NT2/D1 (cell line): ENCODE data around the gene HES7.

Source experiments
- DNase-seq: peaks from one replicate; pipeline ENCODE4 v3.0.0-alpha.2; 2011; ENCODE audit warnings: low read depth, low spot score
- H3K27me3 ChIP-seq: 2 replicates; pipeline ENCODE4 v1.6.0; 2011; ENCODE audit warnings: mild to moderate bottlenecking; ENCODE audit not compliant: insufficient read length, insufficient read depth
- H3K36me3 ChIP-seq: 2 replicates; pipeline ENCODE4 v1.6.1; 2011; ENCODE audit warnings: mild to moderate bottlenecking, low read length, mixed read lengths; ENCODE audit not compliant: insufficient read depth, insufficient read length
- H3K4me1 ChIP-seq: 2 replicates; pipeline ENCODE4 v1.5.1; 2011; ENCODE audit not compliant: insufficient read depth, insufficient read length
- H3K4me3 ChIP-seq: 2 replicates; pipeline ENCODE4 v1.5.1; 2011; ENCODE audit warnings: low read depth; ENCODE audit not compliant: insufficient read length
- H3K9ac ChIP-seq: 2 replicates; pipeline ENCODE4 v1.6.0; 2011; ENCODE audit warnings: low read depth; ENCODE audit not compliant: insufficient read length
- H3K9me3 ChIP-seq: 2 replicates; pipeline ENCODE4 v1.5.1; 2011; ENCODE audit warnings: mild to moderate bottlenecking, low read length; ENCODE audit not compliant: insufficient read depth
- SUZ12 ChIP-seq: IDR thresholded peaks from 2 replicates; pipeline ENCODE4 v1.6.1; 2011; ENCODE audit not compliant: insufficient read length, insufficient read depth; ENCODE audit errors: extremely low read depth
- YY1 ChIP-seq: IDR thresholded peaks from 2 replicates; pipeline ENCODE4 v1.6.1; 2011; ENCODE audit not compliant: insufficient read length, insufficient read depth
- ZNF274 ChIP-seq: IDR thresholded peaks from 2 replicates; pipeline ENCODE4 v1.6.1; 2011; ENCODE audit warnings: mild to moderate bottlenecking, low read depth, low read length

The HES7 gene

DNA sequence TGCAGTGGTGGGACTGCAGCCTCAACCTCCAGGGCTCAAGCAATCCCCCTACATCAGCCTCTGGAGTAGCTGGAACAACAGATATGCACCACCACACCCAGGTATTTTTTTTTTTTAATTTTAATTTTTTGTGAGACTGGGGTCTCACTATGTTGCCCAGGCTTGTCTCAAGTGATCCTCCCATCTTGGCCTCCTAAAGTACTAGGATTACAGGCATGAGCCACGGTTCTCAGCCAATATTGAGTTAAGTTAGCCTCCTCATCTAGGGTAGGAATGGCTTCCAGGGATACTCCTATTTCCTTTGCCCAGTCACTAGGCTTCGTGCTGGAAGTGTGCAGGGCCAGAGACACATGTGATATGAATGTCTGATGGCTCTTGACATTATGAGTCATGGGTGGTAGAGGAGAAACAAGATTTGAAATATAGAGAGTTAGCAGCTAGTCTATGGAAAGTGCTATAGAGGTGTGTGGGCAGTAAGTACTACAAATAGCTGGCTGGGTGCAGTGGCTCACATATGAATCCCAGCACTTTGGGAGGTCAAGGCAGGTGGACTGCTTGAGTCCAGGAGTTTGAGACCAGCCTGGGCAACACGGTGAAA lies 8.0 kb upstream of the HES7 start:
- no peak for TF ChIP-seq SUZ12
- no peak for TF ChIP-seq ZNF274
- TF ChIP-seq YY1 = no peak
- no peak for DNase-seq

GRCh38 chr17:8128125-8128784 lies 4.3 kb upstream of the HES7 start:
- no peak for DNase-seq

More for the DNA sequence above, 8.0 kb upstream of the HES7 start:
- peaks cover 32% of the 10 kb centered on the region for H3K27me3 ChIP-seq
- no peak overlapping the region for H3K9ac ChIP-seq
- H3K9me3 ChIP-seq = no peaks in the 10 kb centered on the region
- peaks cover 4% of the 10 kb centered on the region for H3K4me1 ChIP-seq
- H3K36me3 ChIP-seq = no peaks in the 10 kb centered on the region
- H3K4me3 ChIP-seq = no peak overlapping the region

GRCh38 chr17:8126491-8127066 lies 2.7 kb upstream of the HES7 start:
- H3K4me1 ChIP-seq = peaks cover 2% of the 10 kb centered on the region
- H3K9ac ChIP-seq = no peak overlapping the region
- H3K27me3 ChIP-seq = peaks cover 74% of the 10 kb centered on the region
- H3K4me3 ChIP-seq = peak overlapping the region; percentile 34
- H3K36me3 ChIP-seq = no peaks in the 10 kb centered on the region
- TF ChIP-seq ZNF274 (no peak), SUZ12 (no peak), YY1 (no peak)
- no peaks in the 10 kb centered on the region for H3K9me3 ChIP-seq
- no peak for DNase-seq

More at GRCh38 chr17:8128125-8128784, 4.3 kb upstream of the HES7 start:
- TF ChIP-seq YY1 (no peak), ZNF274 (no peak), SUZ12 (no peak)
- no peak overlapping the region for H3K9ac ChIP-seq
- peaks cover 5% of the 10 kb centered on the region for H3K4me1 ChIP-seq
- H3K36me3 ChIP-seq = no peaks in the 10 kb centered on the region
- H3K27me3 ChIP-seq = peaks cover 59% of the 10 kb centered on the region
- no peak overlapping the region for H3K4me3 ChIP-seq
- no peaks in the 10 kb centered on the region for H3K9me3 ChIP-seq

GRCh38 chr17:8125947-8126490 lies 2.1 kb upstream of the HES7 start:
- peaks cover 74% of the 10 kb centered on the region for H3K27me3 ChIP-seq
- no peaks in the 10 kb centered on the region for H3K9me3 ChIP-seq
- H3K36me3 ChIP-seq = no peaks in the 10 kb centered on the region
- TF ChIP-seq YY1 (no peak), ZNF274 (no peak), SUZ12 (no peak)
- peak overlapping the region; percentile 34 for H3K4me3 ChIP-seq
- H3K9ac ChIP-seq = no peak overlapping the region
- no peak for DNase-seq
- H3K4me1 ChIP-seq = peaks cover 2% of the 10 kb centered on the region

- Histone ChIP-seq H3K9ac (peak overlapping the region; percentile 33), H3K4me1 (peaks cover 2% of the 10 kb centered on the region), H3K4me3 (peak overlapping the region; percentile 53), H3K9me3 (no peaks in the 10 kb centered on the region), H3K36me3 (no peaks in the 10 kb centered on the region), H3K27me3 (peaks cover 73% of the 10 kb centered on the region)
- TF ChIP-seq SUZ12 = no peak
- no peak for TF ChIP-seq YY1
- TF ChIP-seq ZNF274 = no peak
- no peak for DNase-seq
Measured at GRCh38 chr17:8125154-8125946, 1.4 kb upstream of the HES7 start.

DNA sequence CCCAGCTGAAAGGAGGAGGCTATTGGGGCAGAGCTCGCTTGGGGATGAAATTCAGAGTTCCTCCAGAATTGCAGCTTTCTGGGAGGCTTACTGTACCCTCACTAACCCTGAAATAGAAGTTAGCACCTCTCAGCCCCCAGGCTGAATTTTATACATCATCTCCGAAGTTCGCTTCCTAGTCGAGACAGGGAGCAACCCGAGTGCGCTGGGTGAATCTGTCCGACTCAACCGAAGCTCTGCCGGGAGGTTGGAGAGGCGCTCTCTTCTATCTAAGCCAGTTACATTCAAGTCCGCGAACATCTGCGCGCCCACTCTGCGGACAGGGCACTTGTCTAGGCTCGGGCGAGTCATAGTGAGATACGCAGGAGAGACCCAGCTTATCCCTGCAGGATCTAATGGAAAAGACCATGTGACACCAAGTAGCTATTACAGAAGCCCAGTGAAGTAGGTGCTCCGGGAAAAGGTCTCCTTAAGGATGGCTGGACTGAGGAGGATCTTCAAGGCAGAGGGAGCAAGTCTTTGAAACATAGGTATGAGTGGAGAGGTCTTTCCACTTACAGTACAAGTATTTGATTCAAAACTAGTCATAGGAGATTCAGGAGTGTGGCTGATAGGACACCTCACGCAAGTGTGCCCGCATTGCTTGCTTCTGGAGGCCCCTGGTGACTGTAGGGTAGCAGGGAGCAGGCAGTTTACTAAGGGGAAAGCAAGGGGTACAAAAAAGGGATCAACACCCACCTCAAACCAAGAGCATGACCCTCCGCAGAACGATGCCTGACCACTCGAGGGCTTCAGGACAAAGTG lies 646 bp upstream of the HES7 start:
- no peaks in the 10 kb centered on the region for H3K36me3 ChIP-seq
- no peak for DNase-seq
- no peaks in the 10 kb centered on the region for H3K9me3 ChIP-seq
- peak overlapping the region; percentile 76 for H3K9ac ChIP-seq
- H3K27me3 ChIP-seq = peaks cover 65% of the 10 kb centered on the region
- peak overlapping the region; percentile 53 for H3K4me3 ChIP-seq
- TF ChIP-seq YY1 = no peak
- TF ChIP-seq SUZ12 = no peak
- TF ChIP-seq ZNF274 = no peak
- H3K4me1 ChIP-seq = peaks cover 2% of the 10 kb centered on the region
